ENCODE data around the gene SERBP1.

DNA sequence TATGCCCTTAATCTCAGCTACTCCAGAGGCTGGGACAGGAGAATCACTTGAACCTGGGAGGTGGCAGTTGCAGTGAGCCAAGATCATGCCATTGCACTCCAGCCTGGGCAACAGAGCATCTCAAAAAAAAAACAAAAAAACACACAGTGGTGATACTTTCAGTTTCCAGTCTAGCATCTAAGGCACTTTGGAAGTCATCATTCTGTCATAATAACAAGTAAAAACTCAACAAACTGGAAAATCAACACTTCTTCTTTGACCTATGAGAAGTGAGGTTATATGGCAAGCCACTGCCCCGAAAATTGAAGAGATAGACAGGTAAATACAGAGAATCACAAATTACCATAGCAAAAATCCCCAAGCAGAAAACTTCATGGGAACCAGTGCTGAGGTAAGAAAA lies 70.6 kb downstream of the SERBP1 start:
- TF ChIP-seq CTCF (IDR thresholded peaks at IDR 0.05) (no peak), POLR2AphosphoS5 (IDR thresholded peaks at IDR 0.05; ENCODE audit: low read depth, low read length) (no peak), REST (IDR thresholded peaks at IDR 0.05; ENCODE audit: insufficient read depth in 1 of 2, low read depth in 2 of 2, low read length in 1 of 2) (no peak), TCF7L2 (IDR thresholded peaks at IDR 0.05; ENCODE audit: low read depth, low read length) (no peak)

All from Panc1 (cell line).